HG03565 (cell line): ENCODE data around the gene PIM3.

ENCODE experiments used
- ATAC-seq: cut with Tn5 transposase; IDR thresholded peaks from one replicate; pipeline ENCODE4 v1.9.1; 2021; ENCODE audit warnings: mild to moderate bottlenecking, moderate library complexity; ENCODE audit not compliant: unreplicated experiment

Gene PIM3

GRCh38 chr22:49966041-49966773 is 5.6 kb downstream of the PIM3 start:
- no peak for ATAC-seq

- ATAC-seq: no peak
Measured at GRCh38 chr22:49966774-49967705, 6.5 kb downstream of the PIM3 start.

GRCh38 chr22:49967706-49968208 is 7.2 kb downstream of the PIM3 start:
- no peak for ATAC-seq

GRCh38 chr22:49968313-49968830 is 7.8 kb downstream of the PIM3 start:
- ATAC-seq: no peak

- ATAC-seq: no peak
Measured at GRCh38 chr22:49968831-49969661, 8.5 kb downstream of the PIM3 start.

GRCh38 chr22:49969751-49970527 is 9.4 kb downstream of the PIM3 start:
- ATAC-seq: no peak

- peak; percentile 45 for ATAC-seq
Measured at GRCh38 chr22:49970528-49971231, 10.1 kb downstream of the PIM3 start.

GRCh38 chr22:49971232-49972162 is 10.9 kb downstream of the PIM3 start:
- ATAC-seq: no peak

GRCh38 chr22:49972163-49973017 is 11.8 kb downstream of the PIM3 start:
- no peak for ATAC-seq

GRCh38 chr22:49973018-49973961 is 12.7 kb downstream of the PIM3 start:
- no peak for ATAC-seq

GRCh38 chr22:49975543-49976389 is 15.2 kb downstream of the PIM3 start:
- no peak for ATAC-seq

GRCh38 chr22:49976439-49977175 is 16.0 kb downstream of the PIM3 start:
- no peak for ATAC-seq

GRCh38 chr22:49977578-49977977 is 17.0 kb downstream of the PIM3 start:
- ATAC-seq: no peak

GRCh38 chr22:49979587-49980264 is 19.2 kb downstream of the PIM3 start:
- ATAC-seq: no peak
